ENCODE measurements around the gene SORL1.

Gene SORL1

GRCh38 chr11:121451178-121451985 lies 732 bp upstream of the SORL1 start:
- DNase-seq (ENCODE audit: low read depth) = no peak

GRCh38 chr11:121452609-121453150 lies 566 bp downstream of the SORL1 start, which contains the start of gene SORL1-AS1:
SORL1-AS1 (minus strand) TSS chr11:121452967.
- DNase-seq (ENCODE audit: low read depth) = no peak

- DNase-seq (ENCODE audit: low read depth) = no peak
These were observed 1.6 kb downstream of the SORL1 start for GRCh38 chr11:121453589-121454299.

GRCh38 chr11:121455115-121455514 lies 3.0 kb downstream of the SORL1 start:
- no peak for DNase-seq (ENCODE audit: low read depth)

GRCh38 chr11:121456151-121456550 lies 4.0 kb downstream of the SORL1 start:
- no peak for DNase-seq (ENCODE audit: low read depth)

GRCh38 chr11:121456816-121457431 lies 4.8 kb downstream of the SORL1 start:
- DNase-seq (ENCODE audit: low read depth) = no peak

GRCh38 chr11:121458551-121458950 lies 6.4 kb downstream of the SORL1 start:
- no peak for DNase-seq (ENCODE audit: low read depth)

- DNase-seq (ENCODE audit: low read depth) = no peak
These were observed 7.4 kb downstream of the SORL1 start for GRCh38 chr11:121459413-121460017.

GRCh38 chr11:121460941-121461514 lies 8.9 kb downstream of the SORL1 start:
- no peak for DNase-seq (ENCODE audit: low read depth)

- DNase-seq (ENCODE audit: low read depth) = no peak
These were observed 9.7 kb downstream of the SORL1 start for GRCh38 chr11:121461843-121462242.

- no peak for DNase-seq (ENCODE audit: low read depth)
These were observed 11.7 kb downstream of the SORL1 start for GRCh38 chr11:121463689-121464335.

- peak; percentile 62 for DNase-seq (ENCODE audit: low read depth)
These were observed 12.3 kb downstream of the SORL1 start for GRCh38 chr11:121464352-121464946.

- DNase-seq (ENCODE audit: low read depth) = no peak
These were observed 13.6 kb downstream of the SORL1 start for GRCh38 chr11:121465709-121466062.

GRCh38 chr11:121466063-121466794 lies 14.1 kb downstream of the SORL1 start:
- no peak for DNase-seq (ENCODE audit: low read depth)

- DNase-seq (ENCODE audit: low read depth) = no peak
These were observed 15.4 kb downstream of the SORL1 start for GRCh38 chr11:121467471-121467870.

- peak; percentile 64 for DNase-seq (ENCODE audit: low read depth)
These were observed 15.9 kb downstream of the SORL1 start for GRCh38 chr11:121467965-121468364.

GRCh38 chr11:121469910-121470309 lies 17.8 kb downstream of the SORL1 start:
- no peak for DNase-seq (ENCODE audit: low read depth)

GRCh38 chr11:121471167-121471566 lies 19.1 kb downstream of the SORL1 start:
- DNase-seq (ENCODE audit: low read depth) = no peak

- no peak for DNase-seq (ENCODE audit: low read depth)
These were observed 20.2 kb downstream of the SORL1 start for GRCh38 chr11:121472312-121472711.

- no peak for DNase-seq (ENCODE audit: low read depth)
These were observed 21.1 kb downstream of the SORL1 start for GRCh38 chr11:121473064-121473777.
